ENCODE measurements around the gene RAB20. TPM values are rescaled to one million over a fixed set of nuclear protein-coding genes. Genes with fewer than 3 reads are reported as not detected.

RAB20 gene
- total and polyA plus RNA-seq, 2 donors (not counting 1 experiment from before 2014, with no cell fraction given): 2.4 to 4.6 TPM

DNA sequence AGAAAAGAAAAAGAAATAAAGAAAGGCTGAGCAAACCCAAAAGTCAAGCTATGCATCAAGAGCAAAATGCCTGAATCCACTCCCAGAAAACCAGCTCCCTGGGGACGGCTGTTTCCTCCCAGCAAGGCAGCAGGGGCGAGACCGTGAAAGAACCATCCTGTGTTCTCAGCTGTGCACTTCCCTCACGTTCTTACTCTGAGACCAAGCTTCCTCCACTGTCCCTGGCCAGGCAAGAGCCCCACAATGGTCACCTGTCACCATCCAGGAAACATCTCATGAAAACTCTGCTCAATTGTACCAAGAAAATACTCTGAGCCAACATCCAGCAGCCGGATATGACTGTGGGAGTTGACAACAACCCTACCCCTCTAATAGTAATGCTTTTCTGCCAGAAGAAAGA, 22.9 kb downstream of the RAB20 start:
- no peak overlapping the region for H2AFZ ChIP-seq (ENCODE audit: insufficient read depth, low read depth, low read length, poor library complexity, severe bottlenecking)
- Mint-ChIP-seq H3K27me3 (no peaks in the 10 kb centered on the region), H3K4me3 (no peak overlapping the region), H3K27ac (no peak overlapping the region), H3K4me1 (peaks cover 31% of the 10 kb centered on the region), H3K9me3 (ENCODE audit: insufficient read depth) (no peaks in the 10 kb centered on the region)
- H3K36me3 ChIP-seq (replicated peaks in 1 of 2; ENCODE audit: control extremely low read depth in 1 of 2, control insufficient read depth in 1 of 2, extremely low read depth in 1 of 2, insufficient read depth in 2 of 2, low read length in 1 of 2): no peaks in the 10 kb centered on the region
- H3K4me2 ChIP-seq (replicated peaks; ENCODE audit: low read depth, low read length, poor library complexity, severe bottlenecking): peak overlapping the region; percentile 32
- TF ChIP-seq CTCF (IDR thresholded peaks at IDR 0.05): no peak
- no peak for TF ChIP-seq EZH2 (IDR thresholded peaks at IDR 0.05; ENCODE audit: borderline replicate concordance, insufficient read depth, low read depth, low read length, poor library complexity, severe bottlenecking)
- H3K4me1 ChIP-seq (ENCODE audit: control insufficient read depth in 2 of 2, insufficient read depth in 2 of 2, low read length in 2 of 2): peaks cover 18 to 20% of the 10 kb centered on the region in 2 donors
- POLR2A ChIA-PET: interaction anchor here (0.7 kb wide), 2 partner anchors 20 to 337 kb away, joined by 4 read pairs; no protein-coding TSS in a partner anchor
- no peak overlapping the region for H3K4me3 ChIP-seq (ENCODE audit: control extremely low read depth in 1 of 5, extremely low read depth in 1 of 5, insufficient read depth in 1 of 5, low read depth in 2 of 5, low read length in 4 of 5)
- H3K79me2 ChIP-seq (ENCODE audit: control insufficient read depth, insufficient read depth, low read length): no peaks in the 10 kb centered on the region
- WGBS (ENCODE audit: insufficient coverage): 13% methylated on average over 4 of the region's 5 CpGs
- DNase-seq (no peak), ATAC-seq (ENCODE audit: low read depth) (no peak)
- CTCF ChIA-PET: interaction anchor here (2.6 kb wide), 1 partner anchor 83 kb away, joined by 8 read pairs; no protein-coding TSS in a partner anchor
- H3K9me3 ChIP-seq (ENCODE audit: control extremely low read depth in 1 of 3, control insufficient read depth in 2 of 3, insufficient read depth in 1 of 3, low read length in 2 of 3): no peaks in the 10 kb centered on the region
- intact Hi-C loops (cut with micrococcal nuclease): no loop called here
- H3K27ac ChIP-seq (ENCODE audit: low read length in 2 of 2): no peak overlapping the region
- no peak overlapping the region for H3K9ac ChIP-seq (ENCODE audit: low read length)
- no peaks in the 10 kb centered on the region for H4K20me1 ChIP-seq (ENCODE audit: control insufficient read depth, insufficient read depth, low read length, poor library complexity, severe bottlenecking)
- no peaks in the 10 kb centered on the region for H3K27me3 ChIP-seq (replicated peaks in 1 of 4; ENCODE audit: control extremely low read depth in 1 of 4, control insufficient read depth in 3 of 4, insufficient read depth in 4 of 4, low read length in 3 of 4)

DNA sequence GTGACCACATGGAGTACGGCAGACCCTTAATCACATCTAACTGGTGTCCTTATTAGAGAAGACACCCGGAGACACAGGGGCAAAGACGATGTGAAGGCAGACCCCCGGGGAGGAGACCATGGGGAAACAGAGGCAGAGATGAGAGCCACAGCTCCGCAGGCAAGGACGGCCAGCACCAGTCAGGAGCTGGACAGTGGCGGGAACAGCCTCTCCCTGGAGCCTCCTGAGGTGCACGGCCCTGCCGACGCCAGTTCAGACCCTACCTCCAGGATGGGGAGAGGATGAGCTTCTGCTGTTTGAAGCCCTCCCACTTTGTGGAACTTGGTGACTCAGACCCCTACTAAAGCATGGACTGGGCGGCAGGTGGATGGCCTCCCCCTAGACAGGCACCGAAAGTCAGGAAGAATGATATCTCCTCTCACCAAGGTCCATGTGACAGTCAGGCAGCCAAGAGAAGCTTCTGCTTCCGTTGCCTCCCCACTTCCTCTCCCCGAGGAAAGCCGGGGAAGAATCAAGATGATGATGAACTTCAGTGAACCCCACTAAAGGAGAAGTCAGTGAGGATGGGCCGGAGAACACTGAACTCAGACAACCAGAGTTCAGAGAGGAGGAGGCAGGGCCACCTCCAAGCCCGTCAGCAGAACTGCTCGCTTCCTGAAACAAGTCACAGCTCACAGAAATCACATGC, 25.4 kb downstream of the RAB20 start:
- CTCF ChIA-PET: interaction anchor here (1.2 kb wide), 1 partner anchor 34 kb away, joined by 3 read pairs; no protein-coding TSS in a partner anchor
- Histone ChIP-seq H3K27me3 (replicated peaks in 1 of 4; ENCODE audit: control extremely low read depth in 1 of 4, control insufficient read depth in 3 of 4, insufficient read depth in 4 of 4, low read length in 3 of 4) (no peaks in the 10 kb centered on the region), H3K27ac (ENCODE audit: low read length in 2 of 2) (no peak overlapping the region), H3K36me3 (replicated peaks in 1 of 2; ENCODE audit: control extremely low read depth in 1 of 2, control insufficient read depth in 1 of 2, extremely low read depth in 1 of 2, insufficient read depth in 2 of 2, low read length in 1 of 2) (no peaks in the 10 kb centered on the region), H3K4me1 (ENCODE audit: control insufficient read depth in 2 of 2, insufficient read depth in 2 of 2, low read length in 2 of 2) (peaks cover 18 to 20% of the 10 kb centered on the region in 2 donors), H3K4me2 (replicated peaks; ENCODE audit: low read depth, low read length, poor library complexity, severe bottlenecking) (peak overlapping the region; percentile 26), H3K4me3 (ENCODE audit: control extremely low read depth in 1 of 5, extremely low read depth in 1 of 5, insufficient read depth in 1 of 5, low read depth in 2 of 5, low read length in 4 of 5) (no peak overlapping the region), H3K9ac (ENCODE audit: low read length) (no peak overlapping the region), H3K79me2 (ENCODE audit: control insufficient read depth, insufficient read depth, low read length) (no peaks in the 10 kb centered on the region), H2AFZ (ENCODE audit: insufficient read depth, low read depth, low read length, poor library complexity, severe bottlenecking) (no peak overlapping the region), H4K20me1 (ENCODE audit: control insufficient read depth, insufficient read depth, low read length, poor library complexity, severe bottlenecking) (no peaks in the 10 kb centered on the region), H3K9me3 (ENCODE audit: control extremely low read depth in 1 of 3, control insufficient read depth in 2 of 3, insufficient read depth in 1 of 3, low read length in 2 of 3) (peaks cover 0 to 4% (median 0%) of the 10 kb centered on the region in 3 donors)
- ATAC-seq (ENCODE audit: low read depth): peak; percentile 43
- Mint-ChIP-seq H3K4me1 (peaks cover 31% of the 10 kb centered on the region), H3K9me3 (ENCODE audit: insufficient read depth) (no peaks in the 10 kb centered on the region), H3K4me3 (peak overlapping the region; percentile 56), H3K27me3 (no peaks in the 10 kb centered on the region), H3K27ac (peak overlapping the region; percentile 42)
- intact Hi-C loops (cut with micrococcal nuclease): no loop called here
- 49% methylated on average over 11 of the region's 18 CpGs for WGBS (ENCODE audit: insufficient coverage)
- POLR2A ChIA-PET: interaction anchor here (0.6 kb wide), 2 partner anchors 26 to 580 kb away, joined by 11 to 12 read pairs; partner anchors contain the start of gene RAB20
- TF ChIP-seq EZH2 (IDR thresholded peaks at IDR 0.05; ENCODE audit: borderline replicate concordance, insufficient read depth, low read depth, low read length, poor library complexity, severe bottlenecking) (no peak), CTCF (IDR thresholded peaks at IDR 0.05) (no peak)
- DNase-seq: peak; percentile 58
